Muscle of back (tissue), 11 donors: ENCODE data around the gene RSPO3. TPM values are rescaled to one million over a fixed set of nuclear protein-coding genes. Genes with fewer than 3 reads are reported as not detected.
"Not testable (repeated sequence)": the region's sequence is repeated elsewhere in the genome, so short reads cannot be mapped to it uniquely, and the experiment has no call there.

ENCODE experiments used
- DNase-seq, 3 donors: peaks; one replicate each; pipeline versions ENCODE4 v3.0.0 to v3.0.0-alpha.2; 2013
- polyA plus RNA-seq, 10 donors: library from polyadenylated mRNA; unstranded; fragments of 120-200 nt; gene quantifications; one replicate each; pipeline ENCODE4 v1.2.1, GENCODE V29; 2013; ENCODE audit not compliant: insufficient read length in 10 of 10

The RSPO3 gene
- polyA plus RNA-seq, 10 donors: 8.8 to 24.8 (median 15.7) TPM

DNA sequence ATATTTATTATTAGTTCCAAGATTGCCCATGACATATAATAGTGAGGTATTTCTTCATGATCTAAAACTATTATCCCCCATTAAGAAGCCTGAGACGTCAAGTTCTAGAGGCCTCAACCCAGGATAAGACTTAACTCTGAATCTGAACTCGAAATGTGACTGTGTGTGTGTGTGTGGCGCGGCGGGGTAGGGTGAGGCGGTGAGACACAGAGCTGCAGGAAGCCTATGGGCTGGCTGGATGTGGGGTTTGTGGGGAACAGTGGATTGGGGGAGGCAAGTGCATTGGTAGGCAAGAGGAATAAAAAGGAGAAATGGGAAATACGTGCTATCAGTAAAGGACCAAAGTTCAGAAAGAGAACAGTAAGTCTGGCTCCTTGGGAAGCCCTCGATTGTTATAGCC is 81.6 kb downstream of the RSPO3 start:
- no peak for DNase-seq

- DNase-seq: no peak
These were observed 82.8 kb downstream of the RSPO3 start for GRCh38 chr6:127201321-127201720.

DNA sequence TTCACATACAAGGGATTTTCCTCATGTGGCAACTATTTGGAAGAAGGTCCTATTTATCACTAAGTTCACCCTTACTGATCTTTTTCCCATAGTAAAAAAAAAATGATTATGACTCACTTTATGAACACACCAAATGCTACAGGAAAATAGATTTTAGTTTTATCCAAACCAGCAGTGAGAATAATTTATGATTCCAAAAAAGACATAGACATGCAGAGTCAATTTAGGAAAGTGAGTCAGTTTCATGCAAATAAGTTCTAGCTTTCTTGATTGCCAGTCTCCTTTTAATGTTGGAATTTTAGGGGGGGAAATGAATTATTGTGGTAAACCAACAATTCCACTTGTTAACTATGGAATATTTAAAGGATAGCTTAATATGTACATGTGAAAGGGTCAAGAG is 84.2 kb downstream of the RSPO3 start:
- DNase-seq: no peak

DNA sequence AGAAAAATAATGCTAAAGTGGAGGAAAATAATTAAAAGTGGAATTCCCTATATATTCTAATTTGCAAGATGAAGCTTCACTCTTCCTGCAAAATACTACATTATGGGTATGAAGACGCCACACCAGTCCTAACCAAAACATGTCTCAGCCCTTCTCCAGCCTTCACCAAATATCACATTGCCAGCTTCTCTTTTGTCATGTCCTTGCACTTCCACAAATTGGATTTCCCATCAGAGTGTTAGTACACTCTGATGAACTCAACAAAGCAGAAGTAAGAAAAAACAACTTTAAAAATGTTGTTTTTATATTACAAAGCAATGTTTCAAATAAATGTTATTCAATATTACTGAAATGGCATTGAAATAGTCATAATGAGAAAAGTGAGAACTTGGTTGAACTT is 85.8 kb downstream of the RSPO3 start:
- no peak for DNase-seq

- no peak for DNase-seq
These were observed 86.6 kb downstream of the RSPO3 start for GRCh38 chr6:127205036-127205435.

- DNase-seq: no peak
These were observed 88.1 kb downstream of the RSPO3 start for GRCh38 chr6:127206531-127207095.

GRCh38 chr6:127207591-127208120 is 89.2 kb downstream of the RSPO3 start:
- DNase-seq: no peak

DNA sequence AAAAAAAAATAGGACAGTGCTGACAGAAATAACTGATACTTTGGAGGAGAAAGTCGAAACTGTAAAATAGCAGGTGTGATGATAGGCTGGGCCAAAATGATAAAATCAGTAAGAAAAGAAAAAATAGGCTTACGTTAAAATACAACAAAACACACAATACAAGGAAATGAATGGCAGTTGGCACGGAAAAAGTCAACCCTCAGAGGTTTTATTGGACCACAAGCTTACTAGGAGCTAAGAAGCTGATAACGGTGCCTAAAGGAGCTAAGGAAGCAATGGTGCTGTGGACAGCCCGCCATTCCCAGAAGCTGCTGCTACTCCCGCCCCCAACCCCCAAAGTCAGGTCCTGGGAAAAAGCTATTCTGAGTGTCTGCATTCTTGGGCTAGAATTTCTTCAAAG is 92.3 kb downstream of the RSPO3 start:
- DNase-seq: no peak

- no peak for DNase-seq
These were observed 93.9 kb downstream of the RSPO3 start for GRCh38 chr6:127212376-127212775.

DNA sequence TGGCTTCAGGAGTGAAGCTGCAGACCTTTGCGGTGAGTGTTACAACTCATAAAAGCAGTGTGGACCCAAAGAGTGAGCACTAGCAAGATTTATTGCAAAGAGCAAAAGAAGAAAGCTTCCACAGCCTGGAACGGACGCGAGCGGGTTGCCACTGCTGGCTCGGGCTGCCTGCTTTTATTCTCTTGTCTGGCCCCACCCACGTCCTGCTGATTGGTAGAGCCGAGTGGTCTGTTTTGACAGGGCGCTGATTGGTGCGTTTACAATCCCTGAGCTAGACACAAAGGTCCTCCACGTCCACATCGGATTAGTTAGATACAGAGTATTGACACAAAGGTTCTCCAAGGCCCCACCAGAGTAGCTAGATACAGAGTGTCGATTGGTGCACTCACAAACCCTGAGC is 95.6 kb downstream of the RSPO3 start:
- DNase-seq: not testable (repeated sequence)

GRCh38 chr6:127214531-127214930 is 96.1 kb downstream of the RSPO3 start:
- not testable (repeated sequence) for DNase-seq

DNA sequence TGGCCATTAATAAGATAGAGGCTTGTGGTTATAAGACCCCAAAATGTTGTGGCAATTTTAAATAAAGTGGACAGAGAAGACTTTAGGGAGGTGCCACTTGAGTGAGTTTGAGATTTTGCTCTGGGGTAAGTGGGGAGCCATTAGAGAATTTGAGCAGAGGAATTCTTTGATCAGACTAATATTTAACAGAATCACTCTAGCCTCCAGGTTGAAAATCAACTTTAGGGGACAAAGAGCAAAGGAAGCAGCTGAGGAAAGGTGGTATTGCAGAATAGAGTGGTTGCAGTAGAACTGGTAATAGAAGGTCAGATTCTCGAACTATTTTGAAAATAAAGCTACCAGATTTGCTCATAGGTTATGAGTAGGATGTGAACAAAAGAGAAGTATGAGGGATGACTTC is 97.5 kb downstream of the RSPO3 start:
- no peak for DNase-seq

- no peak for DNase-seq
These were observed 98.6 kb downstream of the RSPO3 start for GRCh38 chr6:127216810-127217789.

DNA sequence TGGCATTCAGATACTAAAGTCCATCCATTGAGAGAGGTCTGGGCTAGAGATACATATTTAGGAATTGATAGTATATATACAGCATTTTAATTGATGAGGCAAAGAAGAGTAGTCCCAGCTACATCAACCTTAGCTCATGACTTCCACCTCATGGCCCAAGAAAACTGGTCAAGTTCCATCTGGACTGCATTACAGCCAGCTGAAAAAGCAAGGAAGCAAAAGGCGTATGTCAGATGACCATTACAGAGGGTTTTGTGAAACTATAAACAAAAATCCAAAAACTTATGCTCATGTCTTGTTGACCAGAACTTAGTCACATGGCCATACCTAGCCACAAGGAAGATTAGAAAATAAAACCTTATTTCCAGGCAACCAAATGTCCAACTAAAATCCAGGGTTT is 101.4 kb downstream of the RSPO3 start:
- peak in 1 of 3 donors; percentile 62 for DNase-seq

DNA sequence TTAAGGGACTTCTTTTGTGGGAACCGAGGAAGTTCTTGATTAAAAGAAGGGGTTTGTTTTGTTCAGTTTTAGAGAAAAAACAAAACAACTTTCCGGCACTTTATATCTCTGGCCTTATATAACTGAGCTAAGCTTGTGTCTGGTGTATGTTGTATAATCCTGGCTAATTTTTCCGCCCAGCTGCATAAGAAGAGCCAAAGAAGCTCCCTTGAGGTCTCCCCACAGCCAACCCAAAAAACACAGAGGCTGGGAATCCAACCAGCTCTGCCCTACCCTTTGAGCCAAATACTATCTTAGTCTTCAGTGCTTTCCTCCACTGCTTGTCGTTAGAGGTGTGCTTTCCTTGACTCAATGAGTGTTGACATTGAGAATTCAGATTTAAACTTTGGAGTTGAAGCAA is 102.7 kb downstream of the RSPO3 start:
- peak in 2 of 3 donors; percentile 34 to 63 for DNase-seq

- no peak for DNase-seq
These were observed 103.9 kb downstream of the RSPO3 start for GRCh38 chr6:127222418-127222817.

DNA sequence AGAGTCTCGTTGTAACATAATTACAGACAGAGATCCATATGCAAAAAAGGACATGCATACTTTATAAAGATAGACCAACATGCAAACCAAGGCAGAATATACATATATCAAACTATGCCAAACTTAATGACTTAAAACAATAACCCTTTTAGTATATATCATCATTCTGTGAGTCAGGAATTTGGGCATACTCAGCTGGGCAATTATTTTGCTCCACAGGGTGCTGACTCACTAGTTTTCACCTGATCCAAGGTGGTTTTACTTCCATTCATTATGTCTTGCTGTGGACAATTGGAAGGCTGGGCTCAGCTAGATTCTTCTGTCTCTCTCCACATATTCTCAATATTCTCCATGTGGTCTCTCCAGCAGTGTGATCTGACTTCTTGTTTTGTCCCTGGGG is 107.0 kb downstream of the RSPO3 start:
- no peak for DNase-seq

GRCh38 chr6:127233819-127234218 is 115.3 kb downstream of the RSPO3 start:
- DNase-seq: not testable (repeated sequence)

- DNase-seq: no peak
These were observed 125.0 kb downstream of the RSPO3 start for GRCh38 chr6:127243501-127243900.
